GM19467 (cell line): ENCODE results near the gene CRYBG2.
"Not testable (repeated sequence)": the region's sequence is repeated elsewhere in the genome, so short reads cannot be mapped to it uniquely, and the experiment has no call there.

Experiments
- ATAC-seq: cut with Tn5 transposase; IDR thresholded peaks from one replicate; pipeline ENCODE4 v1.9.1; 2021; ENCODE audit warnings: mild to moderate bottlenecking, moderate library complexity; ENCODE audit not compliant: unreplicated experiment

The CRYBG2 gene

DNA sequence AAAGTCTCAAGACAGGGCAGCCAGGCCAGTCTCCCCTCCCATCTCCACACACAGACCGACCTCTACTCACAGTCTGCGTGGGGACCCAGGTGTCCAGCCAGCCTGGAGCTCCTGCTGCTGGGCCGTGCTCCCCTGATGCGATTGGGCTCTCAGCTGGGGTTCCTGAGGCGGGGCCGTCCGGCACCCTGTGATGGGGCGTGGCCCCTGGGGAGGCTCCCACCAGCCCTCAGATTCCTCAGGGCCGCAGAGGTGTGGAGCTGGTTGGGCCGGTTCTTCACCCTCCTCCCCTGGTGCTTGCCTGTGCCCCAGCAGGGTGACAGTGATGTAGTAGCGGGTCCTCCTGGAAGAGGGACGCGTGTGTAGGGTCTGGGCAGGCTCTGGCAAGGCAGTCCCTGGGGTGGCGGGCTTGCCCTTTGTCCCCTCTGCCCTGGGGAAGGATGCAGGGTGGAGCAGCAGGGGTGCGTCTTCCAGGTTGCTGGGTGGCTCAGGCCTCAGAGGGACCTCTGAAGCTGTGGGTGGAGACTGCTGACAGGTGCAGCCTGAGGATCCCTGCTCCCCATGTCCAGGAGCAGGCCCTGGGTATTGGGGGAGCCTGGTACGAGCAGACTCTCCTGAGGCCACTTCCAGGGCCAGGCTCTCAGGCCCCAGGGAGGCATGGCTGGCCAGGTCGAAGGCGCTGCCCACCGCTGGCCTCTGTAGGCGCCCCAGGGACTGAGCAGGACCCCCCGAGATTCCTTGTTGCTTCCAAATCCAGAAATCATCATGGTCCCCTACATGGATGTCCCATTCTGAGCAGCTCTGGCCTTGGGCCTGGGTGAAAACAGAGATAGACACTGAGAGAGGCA lies at the start of gene CRYBG2:
TSS of gene CRYBG2 (minus strand) at position 155 of the 845 bp plus-strand sequence. CDS start 7,473 bp downstream, outside the sequence.
- ATAC-seq: no peak

- no peak for ATAC-seq
These were observed 49.7 kb upstream of the CRYBG2 start for GRCh38 chr1:26403656-26404055.

DNA sequence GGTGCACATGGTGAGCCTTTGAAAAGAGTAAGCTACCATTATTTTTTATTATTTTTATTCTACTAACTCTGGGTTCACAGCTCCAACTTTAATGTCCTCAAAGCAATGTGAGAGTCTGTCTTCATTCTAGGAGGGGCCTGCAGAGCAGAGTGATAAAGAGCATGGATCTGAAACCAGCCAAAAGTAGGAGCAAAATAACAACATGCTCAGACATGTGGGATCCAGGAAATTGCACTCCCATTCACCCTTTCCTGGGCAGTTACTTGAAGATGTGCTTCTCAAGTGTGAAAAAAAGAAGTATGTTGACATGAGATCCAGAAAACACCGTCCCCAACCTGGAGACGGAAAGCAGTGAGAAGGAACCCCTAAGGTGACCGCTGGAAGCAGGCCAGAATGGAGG lies 48.0 kb upstream of the CRYBG2 start:
- ATAC-seq: no peak

- ATAC-seq: no peak
These were observed 45.1 kb upstream of the CRYBG2 start for GRCh38 chr1:26399034-26399433.

- ATAC-seq: no peak
These were observed 41.8 kb upstream of the CRYBG2 start for GRCh38 chr1:26395754-26396153.

DNA sequence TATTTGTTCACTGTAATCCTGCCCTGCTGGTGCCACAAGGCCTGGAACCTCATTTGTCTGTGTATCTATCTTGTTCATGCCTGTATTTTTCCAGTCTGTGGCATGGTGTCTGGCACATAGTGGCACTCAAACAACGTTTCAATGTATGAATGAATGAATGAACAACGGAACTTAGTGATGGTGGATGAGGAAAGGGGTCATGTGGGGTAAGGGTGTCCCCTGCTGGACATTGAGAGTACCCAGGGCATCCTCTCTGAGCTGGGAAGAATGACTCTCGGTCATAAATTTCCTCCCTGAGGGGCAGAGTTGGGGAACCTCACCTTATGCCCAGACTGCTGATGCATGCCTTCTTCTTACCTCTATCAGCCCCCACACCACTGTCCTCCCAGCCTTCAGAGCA lies 37.5 kb upstream of the CRYBG2 start:
- ATAC-seq: no peak

- ATAC-seq: no peak
These were observed 35.8 kb upstream of the CRYBG2 start for GRCh38 chr1:26389604-26390247.

DNA sequence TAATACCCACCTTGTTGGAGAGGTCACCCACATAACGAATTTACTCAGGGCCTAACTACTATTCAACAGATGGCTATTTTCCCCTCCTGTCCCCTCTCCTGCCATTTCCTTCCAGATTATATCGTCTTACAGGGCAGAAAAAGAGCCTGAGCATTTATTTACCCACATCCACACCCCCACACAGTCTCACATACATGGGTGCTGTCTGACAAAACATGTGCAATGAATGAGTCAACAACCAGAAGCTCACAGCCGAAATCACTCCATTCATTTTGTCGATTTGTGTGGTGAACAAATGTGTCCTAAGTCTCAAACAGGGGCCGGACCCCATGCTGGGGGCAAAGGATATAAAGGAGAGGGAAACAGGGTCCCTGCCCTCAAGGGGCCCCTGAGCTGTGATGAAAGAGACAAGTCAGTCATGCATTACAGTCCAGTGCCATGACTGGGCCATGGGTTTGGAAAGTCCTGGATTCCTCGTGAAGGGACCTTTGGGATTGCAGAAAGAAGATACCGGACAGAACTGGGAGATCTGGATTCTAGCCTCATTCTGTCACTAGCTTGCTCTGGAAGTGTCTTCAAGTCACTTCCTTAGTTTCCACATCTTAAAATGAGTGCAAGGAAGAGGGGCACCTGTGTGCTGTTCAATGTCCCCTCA lies 35.0 kb upstream of the CRYBG2 start:
- no peak for ATAC-seq

DNA sequence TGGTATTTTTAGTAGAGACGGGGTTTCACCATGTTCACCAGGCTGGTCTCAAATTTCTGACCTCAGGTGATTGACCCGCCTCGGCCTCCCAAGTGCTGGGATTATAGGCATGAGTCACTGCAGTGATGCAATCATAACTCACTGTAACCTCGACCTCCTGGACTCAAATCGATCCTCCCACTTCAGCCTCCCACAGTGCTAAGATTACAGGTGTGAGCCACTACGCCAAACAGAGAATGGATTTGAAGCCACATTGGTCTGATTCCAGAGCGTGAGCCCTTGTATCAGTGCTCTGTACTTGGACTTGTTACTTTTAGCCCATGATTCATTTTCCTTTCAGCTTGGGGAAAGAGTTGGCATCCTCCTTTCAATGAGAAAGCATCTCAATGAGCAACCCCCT lies 33.5 kb upstream of the CRYBG2 start:
- ATAC-seq: no peak

DNA sequence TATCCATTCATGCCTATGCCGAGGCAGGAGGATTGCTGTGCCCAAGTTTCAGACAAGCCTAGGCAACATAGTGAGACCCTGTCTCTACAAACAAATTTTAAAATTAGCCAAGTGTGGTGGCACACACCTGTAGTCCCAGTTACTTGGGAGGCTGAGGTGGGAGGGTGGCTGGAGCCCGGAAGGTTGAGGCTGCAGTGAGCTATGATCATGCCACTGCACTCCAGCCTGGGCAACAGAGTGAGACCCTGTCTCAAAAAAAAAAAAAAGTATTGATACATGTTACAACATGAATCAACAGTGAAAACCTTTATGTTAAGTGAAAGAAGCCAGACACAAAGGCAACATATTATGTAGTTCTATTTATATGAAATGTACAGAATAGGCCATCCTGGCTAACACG lies 31.1 kb upstream of the CRYBG2 start:
- not testable (repeated sequence) for ATAC-seq

DNA sequence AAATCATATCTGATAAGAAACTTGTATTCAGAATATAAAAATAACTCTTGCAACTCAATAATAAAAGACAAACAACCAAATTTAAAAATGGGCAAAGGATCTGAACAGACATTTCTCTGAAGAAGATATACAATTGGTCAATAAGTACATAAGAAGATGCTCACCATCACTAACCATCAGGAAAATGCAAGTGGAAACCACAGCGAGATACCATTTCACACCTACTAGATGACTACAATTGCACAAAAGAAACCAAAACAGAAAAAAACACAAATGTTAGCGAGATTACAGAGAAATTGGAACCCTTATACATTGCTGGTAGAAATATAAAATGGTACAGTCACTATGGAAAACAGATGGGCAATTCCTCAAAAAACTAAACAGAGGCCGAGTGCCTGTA lies 30.1 kb upstream of the CRYBG2 start:
- ATAC-seq: no peak

DNA sequence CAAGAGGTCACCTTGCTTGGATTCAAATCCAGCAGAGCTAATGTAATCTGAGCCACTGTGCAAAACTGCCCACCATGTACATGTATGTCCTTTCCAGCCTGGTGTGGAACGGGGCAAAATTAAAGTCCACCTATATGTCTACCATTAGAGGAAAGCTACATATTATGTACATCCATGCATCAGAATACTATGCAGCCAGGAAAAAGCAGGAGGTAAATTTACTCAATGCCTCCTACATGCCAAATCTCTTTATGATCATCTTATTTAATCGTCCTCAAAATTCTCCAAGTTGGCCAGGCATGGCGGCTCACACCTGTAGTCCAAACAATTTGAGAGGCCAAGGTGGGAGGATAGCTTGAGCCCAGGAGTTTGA lies 24.9 kb upstream of the CRYBG2 start:
- no peak for ATAC-seq

DNA sequence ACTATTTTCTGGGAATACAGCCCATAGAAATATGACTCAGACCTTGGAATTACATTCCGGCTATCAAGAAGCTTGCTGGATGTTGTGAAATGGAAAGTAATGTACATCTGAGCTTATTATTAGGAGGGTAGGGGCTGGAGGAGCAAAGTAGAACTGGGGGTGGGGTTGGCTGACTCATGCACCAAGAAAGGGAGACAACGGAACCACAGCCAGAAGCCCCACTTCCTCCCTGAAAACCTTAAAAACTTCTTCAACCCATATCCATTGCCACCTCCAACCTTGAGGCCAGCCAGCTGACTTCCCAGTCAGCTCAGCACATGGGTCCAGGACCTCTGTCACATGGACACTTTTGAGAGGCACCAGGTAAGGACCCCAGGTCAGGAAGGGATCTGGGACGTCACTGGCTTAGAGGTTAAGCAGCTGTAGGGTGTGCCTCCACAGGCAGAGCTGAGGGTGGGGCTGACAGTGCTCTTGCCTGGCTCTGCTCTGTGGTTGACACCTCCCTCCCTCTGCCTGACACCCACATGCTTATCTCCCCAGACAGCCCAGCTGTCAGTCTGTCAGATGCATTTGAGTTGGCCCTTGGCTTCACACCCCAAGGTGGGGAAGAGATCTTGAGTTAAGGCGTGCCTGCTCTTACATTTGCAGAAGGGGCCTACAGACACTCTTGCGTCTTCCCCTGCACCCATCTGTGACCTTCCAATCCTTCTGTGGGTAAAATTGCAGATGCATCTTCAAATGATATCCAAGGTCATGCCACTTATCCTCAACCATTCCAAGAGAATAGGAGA lies 24.4 kb upstream of the CRYBG2 start:
- ATAC-seq: no peak

GRCh38 chr1:26376050-26376449 lies 22.1 kb upstream of the CRYBG2 start:
- ATAC-seq: no peak

- ATAC-seq: no peak
These were observed 21.2 kb upstream of the CRYBG2 start for GRCh38 chr1:26375081-26375480.

DNA sequence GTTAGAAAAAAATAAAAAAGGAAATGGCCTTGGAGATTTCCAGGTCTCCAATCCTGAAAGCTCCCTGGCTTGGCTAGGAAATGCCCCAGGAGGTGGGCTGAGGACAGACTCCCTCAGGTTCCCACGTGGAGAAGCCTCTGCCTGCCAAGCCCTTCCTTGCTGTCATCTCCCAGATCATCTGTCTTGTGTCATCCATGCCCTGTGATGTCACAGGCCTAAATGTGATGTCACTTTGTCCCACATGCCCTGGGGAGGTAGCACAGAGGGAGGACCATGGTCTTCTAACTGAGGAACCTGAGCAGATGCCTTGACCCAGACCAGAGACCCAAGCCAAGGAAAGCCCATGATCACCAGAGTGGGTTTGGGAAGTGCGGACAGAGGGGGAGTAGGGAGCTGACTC lies 20.4 kb upstream of the CRYBG2 start:
- ATAC-seq: not testable (repeated sequence)

DNA sequence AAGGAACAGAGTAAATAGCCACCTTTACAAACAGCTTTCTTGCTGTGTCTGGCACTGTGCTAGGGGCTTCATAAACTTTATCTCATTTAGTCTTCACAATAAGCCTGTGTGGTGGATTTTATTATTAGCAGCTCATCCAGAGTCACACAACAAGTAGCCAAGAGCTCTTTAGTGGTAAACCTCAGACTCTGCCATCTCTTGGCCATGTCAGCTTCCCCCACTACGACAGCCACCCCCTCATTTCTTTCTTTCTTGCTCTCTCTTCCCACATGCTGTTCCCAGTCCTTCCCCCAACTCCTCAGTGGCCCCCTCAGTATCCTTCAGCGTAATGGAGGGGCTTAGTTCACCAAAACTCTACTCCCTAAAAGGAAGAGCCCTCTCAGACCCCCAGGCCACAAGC lies 19.9 kb upstream of the CRYBG2 start:
- no peak for ATAC-seq

GRCh38 chr1:26373281-26373680 lies 19.4 kb upstream of the CRYBG2 start:
- ATAC-seq: no peak

GRCh38 chr1:26372611-26373010 lies 18.7 kb upstream of the CRYBG2 start, which contains the start of gene ZNF683:
Gene ZNF683 (minus strand): TSS chr1:26372750. CDS start chr1:26368571, 4,179 bp downstream.
- ATAC-seq: not testable (repeated sequence)

DNA sequence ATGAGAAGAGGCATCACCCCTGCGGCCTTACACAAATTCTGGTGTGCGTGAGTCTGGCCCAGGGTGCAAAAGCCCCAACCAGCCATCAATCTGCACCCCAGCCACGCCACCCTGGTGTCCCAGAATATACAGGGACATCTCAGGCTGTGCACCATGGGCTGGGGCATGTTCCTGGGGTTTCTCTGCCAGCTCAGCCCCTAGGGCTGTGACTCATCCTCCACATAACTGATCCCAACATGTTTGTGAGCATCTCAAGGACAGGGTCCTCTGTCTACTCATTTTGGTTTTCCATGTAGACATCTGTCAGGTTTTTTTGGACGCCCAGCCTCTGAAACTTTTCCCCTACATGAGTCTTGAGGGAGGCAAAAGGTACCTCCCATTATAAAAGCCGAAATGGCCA lies 18.1 kb upstream of the CRYBG2 start:
- no peak for ATAC-seq
